ENCODE measurements around the gene TOMM22.
"Not testable (repeated sequence)": the region's sequence is repeated elsewhere in the genome, so short reads cannot be mapped to it uniquely, and the experiment has no call there.

Gene TOMM22

GRCh38 chr22:38681582-38682335 lies at the start of gene TOMM22:
Gene TOMM22, plus strand, starts transcription at chr22:38681957. Its CDS starts 22 bp downstream, at chr22:38681979.
- DNase-seq (ENCODE audit: low spot score) = peak; percentile 88
- peak; percentile 28 for TF ChIP-seq CTCF (IDR thresholded peaks at IDR 0.05)
- H3K27ac ChIP-seq = peak within 1 kb of the TSS in 1 of 2 donors; percentile 72
- H3K4me3 ChIP-seq = peak within 1 kb of the TSS; percentile 99

GRCh38 chr22:38632528-38632927 lies 49.2 kb upstream of the TOMM22 start:
- no peak for TF ChIP-seq CTCF (IDR thresholded peaks at IDR 0.05)
- H3K27ac ChIP-seq = no peak overlapping the region
- H3K4me3 ChIP-seq = no peak overlapping the region
- no peak for DNase-seq (ENCODE audit: low spot score)

- DNase-seq (ENCODE audit: low spot score) = no peak
- no peak overlapping the region for H3K4me3 ChIP-seq
- H3K27ac ChIP-seq = no peak overlapping the region
- TF ChIP-seq CTCF (IDR thresholded peaks at IDR 0.05) = no peak
Observed at GRCh38 chr22:38638216-38638615, 43.5 kb upstream of the TOMM22 start.

- Histone ChIP-seq H3K4me3 (no peak overlapping the region), H3K27ac (no peak overlapping the region)
- no peak for DNase-seq (ENCODE audit: low spot score)
- no peak for TF ChIP-seq CTCF (IDR thresholded peaks at IDR 0.05)
Observed at GRCh38 chr22:38638728-38639127, 43.0 kb upstream of the TOMM22 start.

GRCh38 chr22:38641476-38642040 lies 40.2 kb upstream of the TOMM22 start:
- no peak overlapping the region for H3K27ac ChIP-seq
- no peak for DNase-seq (ENCODE audit: low spot score)
- TF ChIP-seq CTCF (IDR thresholded peaks at IDR 0.05) = no peak
- no peak overlapping the region for H3K4me3 ChIP-seq

- DNase-seq (ENCODE audit: low spot score); H3K4me3 ChIP-seq; H3K27ac ChIP-seq: not testable (repeated sequence)
Observed at GRCh38 chr22:38644245-38644644, 37.5 kb upstream of the TOMM22 start.

- no peak for DNase-seq (ENCODE audit: low spot score)
Observed at GRCh38 chr22:38645430-38645829, 36.3 kb upstream of the TOMM22 start.

More at GRCh38 chr22:38645430-38645829, 36.3 kb upstream of the TOMM22 start:
- Histone ChIP-seq H3K27ac (no peak overlapping the region), H3K4me3 (no peak overlapping the region)
- TF ChIP-seq CTCF (IDR thresholded peaks at IDR 0.05) = no peak

Data from coronary artery (tissue), 2 donors.